Lung (tissue), 12 donors: Measurements from ENCODE around the gene C16orf86. TPM values are rescaled to one million over a fixed set of nuclear protein-coding genes. Genes with fewer than 3 reads are reported as not detected.
A peak's percentile ranks its signal among the peaks of the same experiment; 100 is the strongest.
"Not testable (repeated sequence)": the region's sequence is repeated elsewhere in the genome, so short reads cannot be mapped to it uniquely, and the experiment has no call there.

Source experiments
- ATAC-seq: fragments of 200-7000 bp; cut with Tn5 transposase; one replicate; pipeline ENCODE4 v1.9.1; 2020; ENCODE audit warnings: moderate number of reproducible peaks; ENCODE audit not compliant: insufficient read depth, low FRiP score
- DNase-seq, 3 donors: peaks; one replicate each; pipeline ENCODE4 v3.0.0-alpha.2; 2013 to 2017
- H3K27ac ChIP-seq, 2 donors: one replicate each; pipeline ENCODE4 v1.5.1; 2013; ENCODE audit warnings: mild to moderate bottlenecking in 2 of 2, moderate library complexity in 2 of 2, control low read depth in 1 of 2, inconsistent platforms in 1 of 2, low read depth in 1 of 2, low read length in 1 of 2
- H3K27me3 ChIP-seq, 3 donors: one replicate each; pipeline ENCODE4 v1.5.1; 2013; ENCODE audit warnings: low read length in 2 of 3; ENCODE audit not compliant: control insufficient read depth in 3 of 3, insufficient read depth in 3 of 3
- H3K36me3 ChIP-seq, 4 donors: one replicate each; pipeline ENCODE4 v1.5.1; 2013; ENCODE audit warnings: low read length in 4 of 4, mild to moderate bottlenecking in 1 of 4, moderate library complexity in 1 of 4; ENCODE audit not compliant: control insufficient read depth in 4 of 4, insufficient read depth in 4 of 4
- H3K4me1 ChIP-seq, 5 donors: one replicate each; pipeline ENCODE4 v1.5.1; 2013; ENCODE audit warnings: low read length in 5 of 5, mild to moderate bottlenecking in 2 of 5, moderate library complexity in 1 of 5; ENCODE audit not compliant: control insufficient read depth in 5 of 5, insufficient read depth in 5 of 5
- H3K4me3 ChIP-seq: one replicate; pipeline ENCODE4 v1.5.1; 2013; ENCODE audit warnings: mild to moderate bottlenecking, control low read depth, moderate library complexity
- H3K9ac ChIP-seq, 2 donors: one replicate each; pipeline ENCODE4 v1.5.1; 2013; ENCODE audit warnings: low read length in 2 of 2, control low read depth in 1 of 2; ENCODE audit not compliant: insufficient read depth in 1 of 2
- H3K9me3 ChIP-seq, 4 donors: one replicate each; pipeline ENCODE4 v1.5.1; 2013; ENCODE audit warnings: low read length in 3 of 4, mild to moderate bottlenecking in 1 of 4, moderate library complexity in 1 of 4; ENCODE audit not compliant: control insufficient read depth in 4 of 4, insufficient read depth in 3 of 4
- WGBS, 2 donors: extraction: QIAGEN DNeasy Blood & Tissue Kit; methylation state at CpG; one replicate each; pipeline ENCODE4 v1.1.7; 2013; 5-methylcytosine and 5-hydroxymethylcytosine counted together
- polyA plus RNA-seq, 2 donors: library from polyadenylated mRNA; stranded (reverse); fragments of 200-250 nt; gene quantifications; one replicate each; pipeline ENCODE4 v1.2.1, GENCODE V29; 2013
- total RNA-seq, 2 donors: library from RNA; depleted of rRNA in 1 of 2; stranded (reverse); fragments of >200 nt in 1 of 2; gene quantifications; one replicate each; pipeline ENCODE4 v1.2.1, GENCODE V29; 2014 to 2021
- TF ChIP-seq, protein P1 (sequence below): IDR thresholded peaks from 2 replicates; pipeline ENCODE4 v1.5.1; 2012; ENCODE audit warnings: mild to moderate bottlenecking; ENCODE audit errors: control extremely low read depth, extremely low read depth
- donor health status: control.
- donor health status: control.
- donor health status: Bipolar disorder and iron deficiency.
- donor health status: healthy.
- donor health status: DM: yes; HTN: yes; CAD: no.

The C16orf86 gene
- total and polyA plus RNA-seq, 4 donors = 3.7 to 6.4 (median 5.2) TPM

DNA sequence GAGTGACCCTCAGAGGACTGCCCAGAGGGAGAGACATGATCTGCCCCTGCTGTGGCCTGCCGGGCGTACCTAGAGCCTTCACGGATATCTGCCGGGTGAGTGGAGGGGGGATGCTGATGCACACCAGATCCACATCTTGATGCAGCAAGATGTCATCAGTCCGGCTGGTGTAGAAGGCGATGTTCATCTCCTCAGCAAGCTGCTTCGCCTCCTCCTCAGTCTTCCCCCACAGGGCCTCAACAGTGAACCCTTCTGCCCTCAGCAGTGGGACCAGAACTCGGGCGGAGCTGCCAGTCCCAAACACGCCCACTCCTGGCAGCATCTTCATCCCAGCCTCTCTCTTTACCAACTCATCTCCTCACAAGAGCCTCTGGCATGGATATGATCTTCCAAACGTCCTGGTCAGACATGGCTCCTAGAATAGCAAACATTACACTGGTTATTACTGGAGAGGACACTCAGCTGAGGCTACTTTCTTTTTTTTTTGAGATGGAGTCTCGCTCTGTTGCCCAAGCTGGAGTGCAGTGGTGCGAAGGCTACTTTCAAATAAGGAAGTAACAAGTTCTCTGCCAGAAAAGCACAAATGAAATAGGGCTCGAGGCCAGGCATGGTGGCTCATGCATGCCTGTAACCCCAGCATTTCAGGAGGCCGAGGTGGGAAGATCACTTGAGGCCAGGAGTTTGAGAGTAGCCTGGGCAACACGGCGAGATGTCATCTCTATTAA lies 18.9 kb downstream of the C16orf86 start:
- Histone ChIP-seq H3K27ac (peak overlapping the region; percentile 12 to 62), H3K4me1 (peaks cover 0 to 7% (median 0%) of the 10 kb centered on the region in 5 donors)

DNA sequence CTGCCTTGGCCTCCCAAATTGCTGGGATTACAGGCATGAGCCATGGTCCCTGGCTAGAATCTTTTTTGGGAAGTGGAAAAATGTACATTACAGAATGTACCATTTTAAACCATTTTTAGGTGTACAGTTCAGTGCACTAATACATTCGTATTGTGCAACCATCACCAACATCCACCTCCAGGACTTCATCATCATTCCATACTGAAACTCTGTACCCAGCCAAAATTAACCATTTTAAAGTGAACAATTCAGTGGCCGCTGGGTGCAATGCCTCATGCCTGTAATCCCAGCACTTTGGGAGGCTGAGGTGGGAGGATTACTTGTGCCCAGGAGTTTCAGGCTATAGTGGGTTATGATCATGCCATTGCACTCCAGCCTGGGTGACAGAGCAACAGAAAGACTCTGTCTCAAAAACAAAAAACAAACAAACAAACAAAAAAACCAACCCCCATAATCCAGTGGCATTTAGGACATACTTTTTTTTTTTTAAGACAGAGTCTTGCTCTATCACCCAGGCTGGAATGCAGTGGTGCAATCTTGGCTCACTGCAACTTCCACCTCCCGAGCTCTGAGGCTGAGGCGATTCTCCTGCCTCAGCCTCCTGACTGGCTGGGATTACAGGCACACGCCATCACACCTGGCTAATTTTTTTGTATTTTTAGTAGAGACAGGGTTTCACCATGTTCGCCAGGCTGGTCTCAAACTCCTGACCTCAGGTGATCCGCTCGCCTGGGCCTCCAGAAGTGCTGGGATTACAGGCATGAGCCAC lies 27.1 kb downstream of the C16orf86 start:
- H3K36me3 ChIP-seq, H3K9me3 ChIP-seq, H3K4me1 ChIP-seq, DNase-seq, H3K9ac ChIP-seq, H3K27ac ChIP-seq, H3K27me3 ChIP-seq, H3K4me3 ChIP-seq, ATAC-seq: not testable (repeated sequence)
- WGBS, 2 donors = 78 to 89% methylated on average over 8 of the region's 8 CpGs

More for the DNA sequence above, 18.9 kb downstream of the C16orf86 start:
- TF ChIP-seq, protein P1, sequence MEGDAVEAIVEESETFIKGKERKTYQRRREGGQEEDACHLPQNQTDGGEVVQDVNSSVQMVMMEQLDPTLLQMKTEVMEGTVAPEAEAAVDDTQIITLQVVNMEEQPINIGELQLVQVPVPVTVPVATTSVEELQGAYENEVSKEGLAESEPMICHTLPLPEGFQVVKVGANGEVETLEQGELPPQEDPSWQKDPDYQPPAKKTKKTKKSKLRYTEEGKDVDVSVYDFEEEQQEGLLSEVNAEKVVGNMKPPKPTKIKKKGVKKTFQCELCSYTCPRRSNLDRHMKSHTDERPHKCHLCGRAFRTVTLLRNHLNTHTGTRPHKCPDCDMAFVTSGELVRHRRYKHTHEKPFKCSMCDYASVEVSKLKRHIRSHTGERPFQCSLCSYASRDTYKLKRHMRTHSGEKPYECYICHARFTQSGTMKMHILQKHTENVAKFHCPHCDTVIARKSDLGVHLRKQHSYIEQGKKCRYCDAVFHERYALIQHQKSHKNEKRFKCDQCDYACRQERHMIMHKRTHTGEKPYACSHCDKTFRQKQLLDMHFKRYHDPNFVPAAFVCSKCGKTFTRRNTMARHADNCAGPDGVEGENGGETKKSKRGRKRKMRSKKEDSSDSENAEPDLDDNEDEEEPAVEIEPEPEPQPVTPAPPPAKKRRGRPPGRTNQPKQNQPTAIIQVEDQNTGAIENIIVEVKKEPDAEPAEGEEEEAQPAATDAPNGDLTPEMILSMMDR = no peak
- H3K27me3 ChIP-seq = no peaks in the 10 kb centered on the region
- H3K36me3 ChIP-seq = peaks cover 5 to 14% (median 11%) of the 10 kb centered on the region in 4 donors
- H3K4me3 ChIP-seq = no peak overlapping the region
- WGBS, 2 donors = 77 to 80% methylated on average over 17 of the region's 17 CpGs
- no peaks in the 10 kb centered on the region for H3K9me3 ChIP-seq
- ATAC-seq = no peak
- H3K9ac ChIP-seq = no peak overlapping the region
- no peak for DNase-seq

DNA sequence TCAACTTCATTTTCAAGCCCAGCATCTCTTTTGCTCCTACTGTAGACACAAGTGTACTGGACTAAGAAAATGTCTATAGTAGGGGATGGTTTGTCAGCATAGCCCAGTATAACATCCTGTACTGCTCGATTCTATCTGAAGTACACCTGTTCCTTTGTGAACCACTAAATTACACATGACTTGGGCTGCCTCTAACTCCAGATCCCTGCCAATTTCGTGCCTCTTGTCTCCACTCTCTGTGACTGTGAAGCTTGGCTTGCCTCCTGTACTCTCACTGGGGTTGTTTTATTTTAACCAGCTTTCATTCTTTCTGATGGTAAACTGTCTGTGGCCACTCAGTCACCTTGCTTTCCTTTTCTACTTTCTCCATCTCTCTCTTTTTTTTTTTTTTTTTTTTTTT lies 28.0 kb downstream of the C16orf86 start:
- WGBS, 2 donors = 62 to 70% methylated on average over 2 of the region's 2 CpGs
- Histone ChIP-seq H3K4me1 (no peaks in the 10 kb centered on the region), H3K4me3 (no peak overlapping the region), H3K27ac (no peak overlapping the region), H3K36me3 (peaks cover 0 to 8% (median 2%) of the 10 kb centered on the region in 4 donors), H3K9me3 (no peaks in the 10 kb centered on the region), H3K9ac (no peak overlapping the region), H3K27me3 (no peaks in the 10 kb centered on the region)
- TF ChIP-seq, protein P1 = no peak
- no peak for ATAC-seq
- no peak for DNase-seq
